ENCODE measurements around the gene ALDH1A3.

Gene ALDH1A3

DNA sequence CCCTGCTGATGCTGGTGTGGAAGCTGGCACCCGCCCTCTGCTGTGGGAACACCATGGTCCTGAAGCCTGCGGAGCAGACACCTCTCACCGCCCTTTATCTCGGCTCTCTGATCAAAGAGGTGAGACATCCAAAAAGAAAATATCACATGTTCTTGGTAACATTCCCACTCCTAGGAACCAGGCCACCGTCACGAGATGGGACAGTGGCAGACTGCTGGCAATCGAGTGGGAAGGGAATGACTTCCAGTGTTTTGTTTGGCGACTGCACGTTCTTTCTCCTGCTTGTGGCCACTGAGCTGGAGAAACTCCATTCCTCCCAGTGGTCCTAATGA, 14.3 kb downstream of the ALDH1A3 start:
- Histone ChIP-seq H3K27ac (replicated peaks) (no peak overlapping the region), H3K27me3 (ENCODE audit: insufficient read depth, poor library complexity, severe bottlenecking) (peaks cover 21% of the 10 kb centered on the region), H3K4me3 (replicated peaks; ENCODE audit: insufficient read depth, low read length) (no peak overlapping the region)
- no peak for DNase-seq (ENCODE audit: low read depth in 1 of 2, low spot score in 1 of 2)
- no peak for TF ChIP-seq POLR2AphosphoS5 (IDR thresholded peaks at IDR 0.05; ENCODE audit: low read depth)
- TF ChIP-seq, protein P1, sequence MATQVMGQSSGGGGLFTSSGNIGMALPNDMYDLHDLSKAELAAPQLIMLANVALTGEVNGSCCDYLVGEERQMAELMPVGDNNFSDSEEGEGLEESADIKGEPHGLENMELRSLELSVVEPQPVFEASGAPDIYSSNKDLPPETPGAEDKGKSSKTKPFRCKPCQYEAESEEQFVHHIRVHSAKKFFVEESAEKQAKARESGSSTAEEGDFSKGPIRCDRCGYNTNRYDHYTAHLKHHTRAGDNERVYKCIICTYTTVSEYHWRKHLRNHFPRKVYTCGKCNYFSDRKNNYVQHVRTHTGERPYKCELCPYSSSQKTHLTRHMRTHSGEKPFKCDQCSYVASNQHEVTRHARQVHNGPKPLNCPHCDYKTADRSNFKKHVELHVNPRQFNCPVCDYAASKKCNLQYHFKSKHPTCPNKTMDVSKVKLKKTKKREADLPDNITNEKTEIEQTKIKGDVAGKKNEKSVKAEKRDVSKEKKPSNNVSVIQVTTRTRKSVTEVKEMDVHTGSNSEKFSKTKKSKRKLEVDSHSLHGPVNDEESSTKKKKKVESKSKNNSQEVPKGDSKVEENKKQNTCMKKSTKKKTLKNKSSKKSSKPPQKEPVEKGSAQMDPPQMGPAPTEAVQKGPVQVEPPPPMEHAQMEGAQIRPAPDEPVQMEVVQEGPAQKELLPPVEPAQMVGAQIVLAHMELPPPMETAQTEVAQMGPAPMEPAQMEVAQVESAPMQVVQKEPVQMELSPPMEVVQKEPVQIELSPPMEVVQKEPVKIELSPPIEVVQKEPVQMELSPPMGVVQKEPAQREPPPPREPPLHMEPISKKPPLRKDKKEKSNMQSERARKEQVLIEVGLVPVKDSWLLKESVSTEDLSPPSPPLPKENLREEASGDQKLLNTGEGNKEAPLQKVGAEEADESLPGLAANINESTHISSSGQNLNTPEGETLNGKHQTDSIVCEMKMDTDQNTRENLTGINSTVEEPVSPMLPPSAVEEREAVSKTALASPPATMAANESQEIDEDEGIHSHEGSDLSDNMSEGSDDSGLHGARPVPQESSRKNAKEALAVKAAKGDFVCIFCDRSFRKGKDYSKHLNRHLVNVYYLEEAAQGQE (IDR thresholded peaks at IDR 0.05; ENCODE audit: insufficient replicate concordance, low read depth), result no peak
- TF ChIP-seq SPI1 (IDR thresholded peaks at IDR 0.05; ENCODE audit: borderline replicate concordance, low read depth), result no peak
- TF ChIP-seq, protein P2, sequence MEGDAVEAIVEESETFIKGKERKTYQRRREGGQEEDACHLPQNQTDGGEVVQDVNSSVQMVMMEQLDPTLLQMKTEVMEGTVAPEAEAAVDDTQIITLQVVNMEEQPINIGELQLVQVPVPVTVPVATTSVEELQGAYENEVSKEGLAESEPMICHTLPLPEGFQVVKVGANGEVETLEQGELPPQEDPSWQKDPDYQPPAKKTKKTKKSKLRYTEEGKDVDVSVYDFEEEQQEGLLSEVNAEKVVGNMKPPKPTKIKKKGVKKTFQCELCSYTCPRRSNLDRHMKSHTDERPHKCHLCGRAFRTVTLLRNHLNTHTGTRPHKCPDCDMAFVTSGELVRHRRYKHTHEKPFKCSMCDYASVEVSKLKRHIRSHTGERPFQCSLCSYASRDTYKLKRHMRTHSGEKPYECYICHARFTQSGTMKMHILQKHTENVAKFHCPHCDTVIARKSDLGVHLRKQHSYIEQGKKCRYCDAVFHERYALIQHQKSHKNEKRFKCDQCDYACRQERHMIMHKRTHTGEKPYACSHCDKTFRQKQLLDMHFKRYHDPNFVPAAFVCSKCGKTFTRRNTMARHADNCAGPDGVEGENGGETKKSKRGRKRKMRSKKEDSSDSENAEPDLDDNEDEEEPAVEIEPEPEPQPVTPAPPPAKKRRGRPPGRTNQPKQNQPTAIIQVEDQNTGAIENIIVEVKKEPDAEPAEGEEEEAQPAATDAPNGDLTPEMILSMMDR (IDR thresholded peaks at IDR 0.05; ENCODE audit: insufficient read depth, low read length), result no peak
- TF ChIP-seq GABPA (IDR thresholded peaks at IDR 0.05; ENCODE audit: low read depth), result no peak

DNA sequence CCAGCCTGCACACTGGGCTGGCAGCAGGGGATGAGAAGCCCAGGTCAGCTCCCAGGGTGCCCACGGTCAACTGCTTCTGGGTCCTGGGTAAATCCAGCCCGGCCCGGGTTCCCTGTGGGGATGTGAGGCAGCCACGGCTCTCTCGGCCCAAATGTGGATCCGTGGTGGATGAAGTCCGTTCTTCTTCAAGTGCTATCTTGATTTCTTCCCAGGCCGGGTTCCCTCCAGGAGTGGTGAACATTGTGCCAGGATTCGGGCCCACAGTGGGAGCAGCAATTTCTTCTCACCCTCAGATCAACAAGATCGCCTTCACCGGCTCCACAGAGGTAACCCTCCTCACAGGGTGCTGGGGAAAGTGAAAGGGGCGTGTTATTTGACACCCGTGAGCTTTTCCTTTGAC, 16.1 kb downstream of the ALDH1A3 start:
- no peak overlapping the region for H3K4me3 ChIP-seq (replicated peaks; ENCODE audit: insufficient read depth, low read length)
- TF ChIP-seq, protein P2 (IDR thresholded peaks at IDR 0.05; ENCODE audit: insufficient read depth, low read length), result no peak
- TF ChIP-seq, protein P1 (IDR thresholded peaks at IDR 0.05; ENCODE audit: insufficient replicate concordance, low read depth), result no peak
- no peak overlapping the region for H3K27ac ChIP-seq (replicated peaks)
- H3K27me3 ChIP-seq (ENCODE audit: insufficient read depth, poor library complexity, severe bottlenecking), result peaks cover 13% of the 10 kb centered on the region
- DNase-seq (ENCODE audit: low read depth in 1 of 2, low spot score in 1 of 2), result no peak

DNA sequence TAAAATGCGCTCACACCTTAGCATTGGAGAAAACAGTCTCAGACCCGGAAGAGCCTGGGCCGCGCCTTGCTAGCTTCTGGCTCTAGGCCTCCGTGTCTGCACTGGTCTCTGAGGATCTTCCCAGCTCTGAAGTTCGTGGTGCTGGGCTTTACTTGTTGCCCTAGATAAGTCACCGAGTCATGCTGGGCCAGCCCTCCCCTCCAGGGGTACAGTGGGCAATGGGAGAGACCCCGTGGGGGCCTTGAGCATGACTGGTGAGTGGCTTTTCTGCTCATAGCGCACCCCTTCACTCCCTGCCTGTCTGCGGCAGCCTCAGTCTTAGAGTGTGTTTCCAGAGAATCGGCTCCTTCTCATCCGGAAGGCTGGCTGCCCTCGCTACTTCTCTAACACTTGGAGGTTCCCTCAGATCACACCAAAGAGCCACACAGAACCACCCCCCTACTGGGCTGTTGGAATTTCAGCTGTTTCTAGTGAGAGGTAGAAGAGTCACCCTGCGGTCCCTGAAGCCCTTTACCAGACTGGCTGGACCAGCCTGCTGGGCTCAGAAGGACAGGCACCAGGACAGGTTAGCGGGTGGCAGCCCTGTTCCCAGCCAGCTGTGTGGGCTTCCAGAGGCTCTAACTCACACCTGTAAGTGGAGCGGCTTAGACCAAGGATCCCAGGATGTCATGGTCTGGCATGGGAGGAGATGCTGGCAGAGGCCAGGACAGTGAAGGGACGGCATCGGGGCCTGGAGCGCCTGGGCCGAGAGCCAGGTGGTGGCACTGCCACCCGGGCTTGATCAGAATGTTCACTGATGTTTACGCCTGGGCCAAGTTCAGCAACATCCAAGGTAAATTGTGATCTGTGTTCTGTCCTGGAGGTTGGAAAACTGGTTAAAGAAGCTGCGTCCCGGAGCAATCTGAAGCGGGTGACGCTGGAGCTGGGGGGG, 17.9 kb downstream of the ALDH1A3 start:
- peaks cover 2% of the 10 kb centered on the region for H3K27me3 ChIP-seq (ENCODE audit: insufficient read depth, poor library complexity, severe bottlenecking)
- DNase-seq (ENCODE audit: low read depth in 1 of 2, low spot score in 1 of 2), result no peak
- no peak overlapping the region for H3K4me3 ChIP-seq (replicated peaks; ENCODE audit: insufficient read depth, low read length)
- no peak overlapping the region for H3K27ac ChIP-seq (replicated peaks)
- TF ChIP-seq, protein P1 (IDR thresholded peaks at IDR 0.05; ENCODE audit: insufficient replicate concordance, low read depth), result no peak
- TF ChIP-seq GABPA (IDR thresholded peaks at IDR 0.05; ENCODE audit: low read depth) (no peak), SPI1 (IDR thresholded peaks at IDR 0.05; ENCODE audit: borderline replicate concordance, low read depth) (no peak), POLR2AphosphoS5 (IDR thresholded peaks at IDR 0.05; ENCODE audit: low read depth) (no peak)
- TF ChIP-seq, protein P2 (IDR thresholded peaks at IDR 0.05; ENCODE audit: insufficient read depth, low read length), result no peak

All from HL-60 (cell line).